ENCODE data around the gene ZNF423. TPM values are rescaled to one million over a fixed set of nuclear protein-coding genes. Genes with fewer than 3 reads are reported as not detected.

The ZNF423 gene
- total RNA-seq, 1 donor = 11.6 TPM

DNA sequence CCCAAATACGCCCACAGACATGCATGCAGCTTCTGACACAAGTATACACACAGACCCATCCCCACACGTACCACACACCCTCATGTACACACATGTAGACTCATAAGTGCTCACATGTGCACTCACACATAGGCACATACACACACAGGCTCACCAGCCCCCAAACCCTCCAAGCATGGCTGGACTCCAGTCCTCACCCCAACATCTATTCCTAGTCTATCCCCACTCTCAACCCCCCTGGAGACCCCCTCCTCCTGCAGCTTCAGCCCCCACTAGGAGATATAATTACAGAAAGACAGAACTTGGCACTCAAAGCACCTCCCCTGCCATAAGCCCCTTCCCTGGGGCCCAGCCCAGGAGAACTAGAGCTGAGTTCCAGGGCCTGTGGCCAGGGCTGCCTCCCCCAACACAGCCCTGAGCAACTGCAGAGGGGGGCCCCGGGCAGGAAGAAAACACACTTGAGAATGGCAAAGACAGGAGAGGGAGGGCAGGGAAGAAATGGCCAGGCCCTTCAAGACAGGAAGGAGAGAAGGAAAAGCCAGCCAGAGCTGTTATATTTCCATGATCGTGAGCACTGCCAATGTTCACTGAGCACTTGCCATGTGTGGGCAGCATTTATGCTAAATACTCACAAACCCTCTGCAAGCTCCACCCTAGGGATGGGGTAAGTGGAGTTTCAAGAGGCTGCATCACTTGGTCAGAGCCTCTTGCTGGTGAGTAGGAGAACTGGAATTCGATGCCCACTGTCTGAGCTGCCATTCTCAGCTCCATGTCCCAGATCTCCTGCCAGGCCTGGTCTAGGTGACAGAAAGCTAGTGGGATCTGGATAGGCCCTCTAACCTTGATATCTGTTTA lies 224.5 kb downstream of the ZNF423 start:
- Histone ChIP-seq H3K4me2 (ENCODE audit: insufficient read depth, low read length) (no peak overlapping the region), H4K20me1 (ENCODE audit: insufficient read depth, low read length) (no peaks in the 10 kb centered on the region), H3K36me3 (ENCODE audit: insufficient read depth, low read length) (peaks cover 3% of the 10 kb centered on the region), H3K4me1 (ENCODE audit: insufficient read depth, low read length) (peaks cover 15% of the 10 kb centered on the region), H3K4me3 (ENCODE audit: insufficient read depth, low read length) (no peak overlapping the region), H3K79me2 (ENCODE audit: insufficient read depth, low read length) (no peaks in the 10 kb centered on the region), H2AFZ (ENCODE audit: low read length) (peak overlapping the region; percentile 78), H3K9me3 (ENCODE audit: low read depth, low read length) (peaks cover 3% of the 10 kb centered on the region), H3K27ac (ENCODE audit: low read depth, low read length) (peak overlapping the region; percentile 76), H3K27me3 (ENCODE audit: insufficient read depth, low read length) (no peaks in the 10 kb centered on the region)
- DNase-seq (ENCODE audit: insufficient read length, low spot score, missing footprints) = peak; percentile 98
- TF ChIP-seq, protein P1, sequence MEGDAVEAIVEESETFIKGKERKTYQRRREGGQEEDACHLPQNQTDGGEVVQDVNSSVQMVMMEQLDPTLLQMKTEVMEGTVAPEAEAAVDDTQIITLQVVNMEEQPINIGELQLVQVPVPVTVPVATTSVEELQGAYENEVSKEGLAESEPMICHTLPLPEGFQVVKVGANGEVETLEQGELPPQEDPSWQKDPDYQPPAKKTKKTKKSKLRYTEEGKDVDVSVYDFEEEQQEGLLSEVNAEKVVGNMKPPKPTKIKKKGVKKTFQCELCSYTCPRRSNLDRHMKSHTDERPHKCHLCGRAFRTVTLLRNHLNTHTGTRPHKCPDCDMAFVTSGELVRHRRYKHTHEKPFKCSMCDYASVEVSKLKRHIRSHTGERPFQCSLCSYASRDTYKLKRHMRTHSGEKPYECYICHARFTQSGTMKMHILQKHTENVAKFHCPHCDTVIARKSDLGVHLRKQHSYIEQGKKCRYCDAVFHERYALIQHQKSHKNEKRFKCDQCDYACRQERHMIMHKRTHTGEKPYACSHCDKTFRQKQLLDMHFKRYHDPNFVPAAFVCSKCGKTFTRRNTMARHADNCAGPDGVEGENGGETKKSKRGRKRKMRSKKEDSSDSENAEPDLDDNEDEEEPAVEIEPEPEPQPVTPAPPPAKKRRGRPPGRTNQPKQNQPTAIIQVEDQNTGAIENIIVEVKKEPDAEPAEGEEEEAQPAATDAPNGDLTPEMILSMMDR (IDR thresholded peaks at IDR 0.05; ENCODE audit: extremely low read depth, low read depth, low read length) = no peak

DNA sequence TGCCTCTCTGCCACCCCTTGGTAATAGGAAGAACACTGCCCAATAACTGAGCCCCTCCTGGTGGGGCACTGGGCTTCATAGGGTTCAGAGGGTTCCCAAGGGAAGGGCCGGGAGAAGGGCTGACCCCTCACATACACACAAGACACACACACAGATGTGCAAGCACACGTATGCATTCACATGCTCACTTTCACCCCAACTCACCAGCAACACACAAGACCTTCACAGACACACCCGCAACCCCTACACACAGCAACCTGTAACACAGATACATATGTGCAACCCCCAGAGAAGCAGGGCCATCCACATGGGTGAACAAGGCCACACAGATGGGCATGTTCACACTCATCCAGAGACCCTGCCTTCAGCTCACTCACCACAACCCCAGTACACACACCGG lies 225.1 kb downstream of the ZNF423 start:
- TF ChIP-seq, protein P1 (IDR thresholded peaks at IDR 0.05; ENCODE audit: extremely low read depth, low read depth, low read length) = no peak
- H2AFZ ChIP-seq (ENCODE audit: low read length) = no peak overlapping the region

DNA sequence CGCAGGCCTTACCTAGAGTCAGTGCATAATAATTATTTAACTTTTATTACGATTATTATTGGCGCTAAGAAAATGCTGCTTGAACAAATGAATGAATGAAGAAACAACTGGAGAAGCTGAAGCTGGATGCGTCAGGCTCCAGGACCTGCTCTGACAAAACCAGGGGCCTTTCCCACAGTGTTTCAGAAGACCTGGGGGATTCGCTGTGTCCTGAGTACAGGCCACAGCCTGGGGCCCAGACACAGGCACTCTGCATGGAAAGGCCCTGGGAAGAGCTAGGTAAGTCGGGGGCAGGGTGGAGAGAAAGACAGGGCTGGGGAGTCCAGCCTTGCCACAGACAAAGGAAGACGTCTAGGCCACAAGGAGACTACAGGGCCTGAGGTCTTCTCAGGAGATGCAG lies 226.1 kb downstream of the ZNF423 start:
- H3K27ac ChIP-seq (ENCODE audit: low read depth, low read length) = no peak overlapping the region
- peaks cover 3% of the 10 kb centered on the region for H3K9me3 ChIP-seq (ENCODE audit: low read depth, low read length)
- H3K79me2 ChIP-seq (ENCODE audit: insufficient read depth, low read length) = no peaks in the 10 kb centered on the region
- peaks cover 21% of the 10 kb centered on the region for H3K4me1 ChIP-seq (ENCODE audit: insufficient read depth, low read length)
- TF ChIP-seq, protein P1 (IDR thresholded peaks at IDR 0.05; ENCODE audit: extremely low read depth, low read depth, low read length) = no peak
- H3K36me3 ChIP-seq (ENCODE audit: insufficient read depth, low read length) = no peaks in the 10 kb centered on the region
- no peak overlapping the region for H2AFZ ChIP-seq (ENCODE audit: low read length)
- no peaks in the 10 kb centered on the region for H3K27me3 ChIP-seq (ENCODE audit: insufficient read depth, low read length)
- no peak overlapping the region for H3K4me3 ChIP-seq (ENCODE audit: insufficient read depth, low read length)
- no peak overlapping the region for H3K4me2 ChIP-seq (ENCODE audit: insufficient read depth, low read length)
- no peak for DNase-seq (ENCODE audit: insufficient read length, low spot score, missing footprints)
- no peaks in the 10 kb centered on the region for H4K20me1 ChIP-seq (ENCODE audit: insufficient read depth, low read length)

More for the DNA sequence above, 225.1 kb downstream of the ZNF423 start:
- Histone ChIP-seq H4K20me1 (ENCODE audit: insufficient read depth, low read length) (no peaks in the 10 kb centered on the region), H3K27ac (ENCODE audit: low read depth, low read length) (peak overlapping the region; percentile 76), H3K36me3 (ENCODE audit: insufficient read depth, low read length) (no peaks in the 10 kb centered on the region), H3K4me1 (ENCODE audit: insufficient read depth, low read length) (peaks cover 20% of the 10 kb centered on the region), H3K4me2 (ENCODE audit: insufficient read depth, low read length) (no peak overlapping the region), H3K9me3 (ENCODE audit: low read depth, low read length) (peaks cover 3% of the 10 kb centered on the region), H3K79me2 (ENCODE audit: insufficient read depth, low read length) (no peaks in the 10 kb centered on the region), H3K27me3 (ENCODE audit: insufficient read depth, low read length) (no peaks in the 10 kb centered on the region), H3K4me3 (ENCODE audit: insufficient read depth, low read length) (no peak overlapping the region)
- DNase-seq (ENCODE audit: insufficient read length, low spot score, missing footprints) = no peak

DNA sequence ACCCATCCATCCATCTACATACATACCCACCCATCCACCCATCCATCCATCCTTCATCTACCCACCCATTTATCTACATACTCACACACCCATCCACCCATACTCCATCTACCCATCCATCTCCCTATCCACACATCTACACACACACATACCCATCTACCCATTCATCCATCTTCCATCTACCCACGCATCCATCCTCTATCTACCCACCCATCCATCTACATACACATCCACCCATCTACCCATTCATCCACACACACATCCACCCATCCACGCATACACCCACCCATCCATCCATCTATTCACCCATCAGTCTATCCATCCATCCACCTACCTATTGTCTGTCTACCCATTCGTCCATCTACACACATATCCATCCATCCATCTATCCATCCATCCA lies 227.8 kb downstream of the ZNF423 start:
- H2AFZ ChIP-seq (ENCODE audit: low read length) = no peak overlapping the region
- TF ChIP-seq, protein P1 (IDR thresholded peaks at IDR 0.05; ENCODE audit: extremely low read depth, low read depth, low read length) = no peak
- H3K36me3 ChIP-seq (ENCODE audit: insufficient read depth, low read length) = no peaks in the 10 kb centered on the region
- no peak overlapping the region for H3K27ac ChIP-seq (ENCODE audit: low read depth, low read length)
- H3K4me2 ChIP-seq (ENCODE audit: insufficient read depth, low read length) = no peak overlapping the region
- no peak for DNase-seq (ENCODE audit: insufficient read length, low spot score, missing footprints)
- no peaks in the 10 kb centered on the region for H3K79me2 ChIP-seq (ENCODE audit: insufficient read depth, low read length)
- H4K20me1 ChIP-seq (ENCODE audit: insufficient read depth, low read length) = no peaks in the 10 kb centered on the region
- H3K27me3 ChIP-seq (ENCODE audit: insufficient read depth, low read length) = no peaks in the 10 kb centered on the region
- H3K4me3 ChIP-seq (ENCODE audit: insufficient read depth, low read length) = no peak overlapping the region
- peaks cover 21% of the 10 kb centered on the region for H3K4me1 ChIP-seq (ENCODE audit: insufficient read depth, low read length)
- peaks cover 3% of the 10 kb centered on the region for H3K9me3 ChIP-seq (ENCODE audit: low read depth, low read length)
